ENCODE measurements around the gene PLEKHO2.

PLEKHO2 gene

GRCh38 chr15:64825431-64826294 lies 16.1 kb upstream of the PLEKHO2 start, which contains the start of gene PIF1:
TSS of gene PIF1 (minus strand) at chr15:64825647. CDS start at chr15:64824335, 1,312 bp downstream.
- peak; percentile 93 for DNase-seq (ENCODE audit: low spot score)

- no peak for DNase-seq (ENCODE audit: low spot score)
Measured at GRCh38 chr15:64828985-64829384, 12.7 kb upstream of the PLEKHO2 start.

- no peak for DNase-seq (ENCODE audit: low spot score)
Measured at GRCh38 chr15:64833690-64834089, 8.0 kb upstream of the PLEKHO2 start.

GRCh38 chr15:64836023-64836536 lies 5.6 kb upstream of the PLEKHO2 start:
- DNase-seq (ENCODE audit: low spot score) = no peak

- no peak for DNase-seq (ENCODE audit: low spot score)
Measured at GRCh38 chr15:64837502-64837901, 4.2 kb upstream of the PLEKHO2 start.

GRCh38 chr15:64841060-64841343 lies 713 bp upstream of the PLEKHO2 start:
- no peak for DNase-seq (ENCODE audit: low spot score)

- peak; percentile 19 for DNase-seq (ENCODE audit: low spot score)
Measured at GRCh38 chr15:64842096-64842939, 603 bp downstream of the PLEKHO2 start.

- peak; percentile 54 for DNase-seq (ENCODE audit: low spot score)
Measured at GRCh38 chr15:64842986-64843561, 1.4 kb downstream of the PLEKHO2 start.

GRCh38 chr15:64843991-64844390 lies 2.3 kb downstream of the PLEKHO2 start:
- DNase-seq (ENCODE audit: low spot score) = no peak

- DNase-seq (ENCODE audit: low spot score) = no peak
Measured at GRCh38 chr15:64844576-64845145, 2.9 kb downstream of the PLEKHO2 start.

- DNase-seq (ENCODE audit: low spot score) = peak; percentile 40
Measured at GRCh38 chr15:64845183-64845611, 3.5 kb downstream of the PLEKHO2 start.

GRCh38 chr15:64845831-64846595 lies 4.3 kb downstream of the PLEKHO2 start:
- DNase-seq (ENCODE audit: low spot score) = no peak

- DNase-seq (ENCODE audit: low spot score) = no peak
Measured at GRCh38 chr15:64847016-64847415, 5.3 kb downstream of the PLEKHO2 start.

GRCh38 chr15:64847448-64847847 lies 5.7 kb downstream of the PLEKHO2 start:
- DNase-seq (ENCODE audit: low spot score) = no peak

GRCh38 chr15:64847876-64848716 lies 6.4 kb downstream of the PLEKHO2 start:
- DNase-seq (ENCODE audit: low spot score) = no peak

GRCh38 chr15:64850778-64851502 lies 9.2 kb downstream of the PLEKHO2 start:
- DNase-seq (ENCODE audit: low spot score) = no peak

GRCh38 chr15:64851503-64851840 lies 9.8 kb downstream of the PLEKHO2 start:
- DNase-seq (ENCODE audit: low spot score) = peak; percentile 85

GRCh38 chr15:64854041-64854440 lies 12.3 kb downstream of the PLEKHO2 start:
- no peak for DNase-seq (ENCODE audit: low spot score)

GRCh38 chr15:64854526-64854925 lies 12.8 kb downstream of the PLEKHO2 start:
- DNase-seq (ENCODE audit: low spot score) = no peak
